Measurements from ENCODE around the gene RAB20. TPM values are rescaled to one million over a fixed set of nuclear protein-coding genes. Genes with fewer than 3 reads are reported as not detected.

Gene RAB20
- total and polyA plus RNA-seq, 2 experiments from 2014 or later, result 28.3 to 37.4 TPM

DNA sequence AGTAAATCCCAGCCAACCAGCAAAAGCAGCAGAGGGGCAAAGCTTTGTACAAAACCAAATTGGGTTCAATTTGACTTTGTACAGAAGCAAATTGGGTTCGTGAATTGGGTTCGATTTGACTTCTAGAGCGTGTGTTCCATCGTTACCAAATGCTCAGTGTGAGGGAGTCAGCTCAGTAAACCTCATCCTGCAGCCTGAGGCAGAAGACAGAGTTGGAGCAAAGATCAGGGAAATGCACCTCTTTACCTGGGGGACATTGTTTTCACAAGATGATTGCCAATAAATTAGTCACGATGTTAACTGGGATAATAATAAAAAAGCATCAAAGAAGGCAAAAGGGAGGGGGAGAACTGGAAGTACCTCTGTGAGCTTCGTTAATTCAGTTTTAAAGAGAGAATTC is 1.5 kb downstream of the RAB20 start:
- peaks cover 57% of the 10 kb centered on the region for H3K79me2 ChIP-seq
- TF ChIP-seq, protein P1, sequence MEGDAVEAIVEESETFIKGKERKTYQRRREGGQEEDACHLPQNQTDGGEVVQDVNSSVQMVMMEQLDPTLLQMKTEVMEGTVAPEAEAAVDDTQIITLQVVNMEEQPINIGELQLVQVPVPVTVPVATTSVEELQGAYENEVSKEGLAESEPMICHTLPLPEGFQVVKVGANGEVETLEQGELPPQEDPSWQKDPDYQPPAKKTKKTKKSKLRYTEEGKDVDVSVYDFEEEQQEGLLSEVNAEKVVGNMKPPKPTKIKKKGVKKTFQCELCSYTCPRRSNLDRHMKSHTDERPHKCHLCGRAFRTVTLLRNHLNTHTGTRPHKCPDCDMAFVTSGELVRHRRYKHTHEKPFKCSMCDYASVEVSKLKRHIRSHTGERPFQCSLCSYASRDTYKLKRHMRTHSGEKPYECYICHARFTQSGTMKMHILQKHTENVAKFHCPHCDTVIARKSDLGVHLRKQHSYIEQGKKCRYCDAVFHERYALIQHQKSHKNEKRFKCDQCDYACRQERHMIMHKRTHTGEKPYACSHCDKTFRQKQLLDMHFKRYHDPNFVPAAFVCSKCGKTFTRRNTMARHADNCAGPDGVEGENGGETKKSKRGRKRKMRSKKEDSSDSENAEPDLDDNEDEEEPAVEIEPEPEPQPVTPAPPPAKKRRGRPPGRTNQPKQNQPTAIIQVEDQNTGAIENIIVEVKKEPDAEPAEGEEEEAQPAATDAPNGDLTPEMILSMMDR (IDR thresholded peaks at IDR 0.05; ENCODE audit: poor library complexity), result no peak
- TF ChIP-seq EZH2phosphoT487 (IDR thresholded peaks at IDR 0.05; ENCODE audit: low read depth, severe bottlenecking, unreplicated experiment) (no peak), EZH2 (IDR thresholded peaks at IDR 0.05; ENCODE audit: borderline replicate concordance) (no peak)
- peak overlapping the region; percentile 97 for H3K4me3 ChIP-seq
- H4K20me1 ChIP-seq (ENCODE audit: insufficient read depth, poor library complexity, severe bottlenecking), result no peaks in the 10 kb centered on the region
- peak overlapping the region; percentile 85 for H3K4me2 ChIP-seq
- H3K9me3 ChIP-seq (ENCODE audit: low read depth), result no peaks in the 10 kb centered on the region
- 69% methylated on average over 6 of the region's 6 CpGs for WGBS (ENCODE audit: low lambda C conversion rate, missing lambda C conversion rate)
- peaks cover 40% of the 10 kb centered on the region for H3K4me1 ChIP-seq (ENCODE audit: insufficient read depth)
- H3K27me3 ChIP-seq, result no peaks in the 10 kb centered on the region
- no peak overlapping the region for H2AFZ ChIP-seq
- no peak for DNase-seq (ENCODE audit: low spot score)
- no peaks in the 10 kb centered on the region for H3K9me2 ChIP-seq (replicated peaks; ENCODE audit: insufficient read depth)
- H3K27ac ChIP-seq, result peak overlapping the region; percentile 98
- H3K36me3 ChIP-seq (replicated peaks; ENCODE audit: insufficient read depth, low read depth), result no peaks in the 10 kb centered on the region

DNA sequence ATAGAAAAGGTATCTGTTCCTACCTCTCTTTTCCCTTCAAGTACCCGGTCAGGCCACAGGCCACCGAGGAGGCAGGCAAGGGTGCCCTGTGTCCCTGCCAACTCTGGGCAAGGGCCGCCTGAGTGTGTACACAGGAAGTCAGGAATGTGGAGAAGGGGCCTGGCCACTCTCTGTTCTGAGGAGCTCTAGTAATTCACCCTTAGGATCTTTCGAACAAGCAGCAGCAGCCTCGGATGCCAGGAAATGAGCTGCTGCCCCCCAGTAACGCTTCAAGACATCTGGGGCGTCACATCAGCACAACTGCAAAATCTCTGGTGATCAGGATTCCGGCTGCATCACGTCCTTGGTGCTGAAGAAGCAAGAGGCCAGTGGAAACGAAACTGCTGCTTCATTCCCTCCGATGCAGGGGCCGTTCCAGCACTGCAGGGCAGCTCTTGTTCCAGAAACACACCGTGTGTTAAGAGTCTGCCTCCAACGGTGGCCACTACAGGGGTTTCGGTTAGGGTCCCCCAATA is 2.0 kb downstream of the RAB20 start:
- Histone ChIP-seq H3K4me2 (peak overlapping the region; percentile 85), H2AFZ (no peak overlapping the region), H3K9me2 (replicated peaks; ENCODE audit: insufficient read depth) (no peaks in the 10 kb centered on the region), H3K79me2 (peaks cover 62% of the 10 kb centered on the region), H4K20me1 (ENCODE audit: insufficient read depth, poor library complexity, severe bottlenecking) (no peaks in the 10 kb centered on the region), H3K4me1 (ENCODE audit: insufficient read depth) (peaks cover 40% of the 10 kb centered on the region), H3K27me3 (no peaks in the 10 kb centered on the region), H3K4me3 (peak overlapping the region; percentile 97), H3K36me3 (replicated peaks; ENCODE audit: insufficient read depth, low read depth) (no peaks in the 10 kb centered on the region), H3K27ac (peak overlapping the region; percentile 98), H3K9me3 (ENCODE audit: low read depth) (no peaks in the 10 kb centered on the region)
- DNase-seq (ENCODE audit: low spot score), result peak; percentile 36
- TF ChIP-seq EZH2phosphoT487 (IDR thresholded peaks at IDR 0.05; ENCODE audit: low read depth, severe bottlenecking, unreplicated experiment), result no peak
- no peak for TF ChIP-seq EZH2 (IDR thresholded peaks at IDR 0.05; ENCODE audit: borderline replicate concordance)
- TF ChIP-seq, protein P1 (IDR thresholded peaks at IDR 0.05; ENCODE audit: poor library complexity), result no peak
- 62% methylated on average over 15 of the region's 15 CpGs for WGBS (ENCODE audit: low lambda C conversion rate, missing lambda C conversion rate)

DNA sequence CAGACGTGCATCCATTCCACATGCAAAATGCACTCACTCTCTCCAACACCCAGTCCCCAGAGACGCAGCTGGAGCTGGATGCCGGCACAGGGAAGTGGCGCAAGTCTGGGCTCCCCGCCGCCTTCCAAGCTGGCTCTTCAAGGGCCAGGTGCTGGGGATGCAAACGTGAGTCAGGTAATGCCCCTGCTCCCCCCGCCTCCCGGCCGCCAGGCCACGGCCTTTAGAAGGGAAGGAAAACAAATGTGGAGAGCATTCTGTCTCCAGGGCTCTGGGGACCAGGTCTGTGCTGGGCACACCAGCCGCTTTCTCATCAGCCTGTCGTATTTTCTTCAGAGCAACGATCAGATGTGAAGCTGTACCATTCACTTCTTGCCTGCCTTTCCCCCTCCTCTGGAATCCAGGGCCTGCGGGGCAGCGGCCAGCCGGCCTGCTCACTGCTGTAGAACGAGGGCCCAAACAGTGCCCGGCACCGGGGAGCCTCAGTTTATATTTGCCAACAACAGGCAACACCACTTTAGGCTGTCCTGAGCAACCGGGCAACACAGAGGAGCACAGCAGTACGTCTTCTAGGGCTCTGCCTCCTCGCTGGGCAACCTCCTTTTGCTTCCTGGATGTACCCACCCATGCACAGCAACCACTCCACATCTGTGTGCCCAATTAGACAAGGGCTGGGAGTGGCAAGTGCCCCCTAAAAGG is 3.8 kb downstream of the RAB20 start:
- H2AFZ ChIP-seq, result no peak overlapping the region
- H4K20me1 ChIP-seq (ENCODE audit: insufficient read depth, poor library complexity, severe bottlenecking), result no peaks in the 10 kb centered on the region
- H3K4me3 ChIP-seq, result no peak overlapping the region
- no peak overlapping the region for H3K27ac ChIP-seq
- 95% methylated on average over 23 of the region's 23 CpGs for WGBS (ENCODE audit: low lambda C conversion rate, missing lambda C conversion rate)
- H3K9me2 ChIP-seq (replicated peaks; ENCODE audit: insufficient read depth), result no peaks in the 10 kb centered on the region
- no peaks in the 10 kb centered on the region for H3K27me3 ChIP-seq
- TF ChIP-seq EZH2 (IDR thresholded peaks at IDR 0.05; ENCODE audit: borderline replicate concordance) (no peak), EZH2phosphoT487 (IDR thresholded peaks at IDR 0.05; ENCODE audit: low read depth, severe bottlenecking, unreplicated experiment) (no peak)
- TF ChIP-seq, protein P1 (IDR thresholded peaks at IDR 0.05; ENCODE audit: poor library complexity), result no peak
- DNase-seq (ENCODE audit: low spot score), result no peak
- H3K4me1 ChIP-seq (ENCODE audit: insufficient read depth), result peaks cover 37% of the 10 kb centered on the region
- no peak overlapping the region for H3K4me2 ChIP-seq
- H3K36me3 ChIP-seq (replicated peaks; ENCODE audit: insufficient read depth, low read depth), result no peaks in the 10 kb centered on the region
- H3K9me3 ChIP-seq (ENCODE audit: low read depth), result no peaks in the 10 kb centered on the region
- peaks cover 74% of the 10 kb centered on the region for H3K79me2 ChIP-seq

Measured in hepatocyte (in vitro differentiated cells).